Spleen (tissue), 11 donors: ENCODE results near the gene CHRM5. TPM values are rescaled to one million over a fixed set of nuclear protein-coding genes. Genes with fewer than 3 reads are reported as not detected.

Experiments
- DNase-seq: peaks from one replicate; pipeline ENCODE4 v3.0.0-alpha.2; 2020
- H3K27ac ChIP-seq, 8 donors: fragments of 200-600 bp; sonication (generic) in 7 of 8; 1 replicate in 4 of 8; 2 replicates in 4 of 8; pipeline versions ENCODE4 v1.5.0 to v1.8.0; 2016 to 2021; ENCODE audit warnings: inconsistent platforms in 4 of 8, mild to moderate bottlenecking in 4 of 8, moderate library complexity in 1 of 8
- H3K27me3 ChIP-seq, 7 donors: fragments of 200-600 bp; sonication (generic) in 6 of 7; replicated peaks in 1 of 7; 1 replicate in 4 of 7; 2 replicates in 3 of 7; pipeline versions ENCODE4 v1.5.0 to v1.8.0; 2016 to 2021; ENCODE audit warnings: inconsistent platforms in 3 of 7, mild to moderate bottlenecking in 1 of 7
- H3K36me3 ChIP-seq, 6 donors: fragments of 200-600 bp; sonication (generic) in 5 of 6; 1 replicate in 4 of 6; 2 replicates in 2 of 6; pipeline versions ENCODE4 v1.5.0 to v1.8.0; 2016 to 2021; ENCODE audit warnings: inconsistent platforms in 2 of 6
- H3K4me1 ChIP-seq, 6 donors: fragments of 200-600 bp; sonication (generic) in 5 of 6; 1 replicate in 3 of 6; 2 replicates in 3 of 6; pipeline versions ENCODE4 v1.5.0 to v1.8.0; 2016 to 2021; ENCODE audit warnings: inconsistent platforms in 3 of 6
- H3K4me3 ChIP-seq, 8 donors: fragments of 200-600 bp; sonication (generic) in 7 of 8; 1 replicate in 4 of 8; 2 replicates in 4 of 8; pipeline versions ENCODE4 v1.5.0 to v1.8.0; 2016 to 2021; ENCODE audit warnings: inconsistent platforms in 4 of 8, mild to moderate bottlenecking in 4 of 8, moderate library complexity in 2 of 8
- H3K9me3 ChIP-seq, 8 donors: fragments of 200-600 bp; sonication (generic) in 7 of 8; 1 replicate in 4 of 8; 2 replicates in 4 of 8; pipeline versions ENCODE4 v1.5.0 to v1.8.0; 2016 to 2021; ENCODE audit warnings: inconsistent platforms in 4 of 8
- CTCF ChIP-seq, 11 experiments: fragments of 200-600 bp in 7 of 11; fragments of 450-650 bp in 4 of 11; sonication (generic) in 4 of 11; IDR thresholded peaks in 8 of 11; conservative IDR thresholded peaks in 3 of 11; 1 replicate in 7 of 11; 2 replicates in 4 of 11; pipeline versions ENCODE4 v1.4.0 to v1.8.0; 2016 to 2021; ENCODE audit warnings: antibody characterized with exemption in 11 of 11, inconsistent platforms in 4 of 11, mild to moderate bottlenecking in 1 of 11
- POLR2A ChIP-seq, 3 donors: fragments of 450-650 bp; IDR thresholded peaks; one replicate each; pipeline ENCODE4 v1.5.1; 2017; ENCODE audit warnings: antibody characterized with exemption in 3 of 3, mild to moderate bottlenecking in 1 of 3
- POLR2AphosphoS5 ChIP-seq, 3 donors: sonication (generic); formaldehyde crosslinking; IDR thresholded peaks; one replicate each; pipeline ENCODE4 v1.5.1; 2017; ENCODE audit warnings: antibody characterized with exemption in 3 of 3
- WGBS, 5 donors: extraction: QIAGEN DNeasy Blood & Tissue Kit in 3 of 5; methylation state at CpG; one replicate each; pipeline versions ENCODE4 v1.1.5 to v1.1.7; 2013 to 2018; 5-methylcytosine and 5-hydroxymethylcytosine counted together
- intact Hi-C: fragments of 100-400 bp; cut with DNase I; formaldehyde crosslinking; loops from one replicate; pipeline ENCODE4 v1.15.0; 2023; ENCODE audit warnings: low total_unique reads
- polyA plus RNA-seq, 3 donors: library from polyadenylated mRNA; stranded (reverse); fragments of 200-250 nt; gene quantifications; one replicate each; pipeline ENCODE4 v1.2.1, GENCODE V29; 2013
- total RNA-seq, 7 donors: library from RNA; depleted of rRNA in 3 of 7; stranded (reverse); fragments of >200 nt in 3 of 7; fragmentation: NEBNext Ultra II Directional in 4 of 7; extraction: Animal tissue kit (Norgen Biotek cat#: 25700) in 4 of 7; gene quantifications; one replicate each; pipeline versions ENCODE4 v1.1.0 to v1.2.1, GENCODE V29; 2016 to 2021
- donor health status: healthy with polysubstance abuse.
- donor health status: DM: no; HTN: no; CAD: no; lungs with moderate emphysema.
- donor health status: DM: no; HTN: no; CAD: no.
- donor health status: Bipolar disorder and iron deficiency.
- donor health status: healthy.
- donor health status: DM: no; HTN: no; CAD: no.
- donor health status: DM: yes; HTN: yes; CAD: no.

The CHRM5 gene
- total and polyA plus RNA-seq, 10 donors: 0.03 TPM; not detected in 9

- TF ChIP-seq CTCF (IDR thresholded peaks at IDR 0.05 in 8 of 11, conservative IDR thresholded peaks at IDR 0.05 in 3 of 11) (no peak), POLR2A (IDR thresholded peaks at IDR 0.05) (peak in 1 of 3 donors; percentile 51), POLR2AphosphoS5 (IDR thresholded peaks at IDR 0.05) (peak; percentile 69 to 85 (median 85))
- peak overlapping the region; percentile 72 to 94 (median 84) for H3K4me3 ChIP-seq
- peak; percentile 94 for DNase-seq
- peak overlapping the region; percentile 86 to 97 (median 91) for H3K27ac ChIP-seq
- no peaks in the 10 kb centered on the region for H3K9me3 ChIP-seq
- H3K4me1 ChIP-seq: peaks cover 2 to 24% (median 14%) of the 10 kb centered on the region in 6 donors
- intact Hi-C loops: no loop called here
- H3K27me3 ChIP-seq: no peaks in the 10 kb centered on the region
- H3K36me3 ChIP-seq: no peaks in the 10 kb centered on the region
- WGBS, 5 donors: 0 to 1% (median 0%) methylated on average over 16 to 69 of the region's 70 CpGs
These were observed 70.0 kb downstream of the CHRM5 start for GRCh38 chr15:34038023-34038870.

- Histone ChIP-seq H3K27me3 (no peaks in the 10 kb centered on the region), H3K36me3 (no peaks in the 10 kb centered on the region), H3K9me3 (no peaks in the 10 kb centered on the region), H3K4me3 (peak within 1 kb of the TSS; percentile 72 to 94 (median 84)), H3K4me1 (peaks cover 2 to 24% (median 14%) of the 10 kb centered on the region in 6 donors), H3K27ac (peak within 1 kb of the TSS; percentile 86 to 97 (median 91))
- intact Hi-C loops: no loop called here
- TF ChIP-seq CTCF (IDR thresholded peaks at IDR 0.05 in 8 of 11, conservative IDR thresholded peaks at IDR 0.05 in 3 of 11) (no peak), POLR2AphosphoS5 (IDR thresholded peaks at IDR 0.05) (no peak), POLR2A (IDR thresholded peaks at IDR 0.05) (no peak)
- DNase-seq: peak; percentile 92
- WGBS, 5 donors: 1 to 2% (median 1%) methylated on average over 33 to 82 of the region's 82 CpGs
These were observed 70.8 kb downstream of the CHRM5 start, which contains the start of gene AVEN for GRCh38 chr15:34038871-34039789. Gene AVEN (minus strand): TSS chr15:34039204. CDS start chr15:34039046, 158 bp downstream.

GRCh38 chr15:34039790-34040113, 71.5 kb downstream of the CHRM5 start:
- intact Hi-C loops: no loop called here
- no peaks in the 10 kb centered on the region for H3K36me3 ChIP-seq
- no peak for DNase-seq
- H3K4me3 ChIP-seq: peak overlapping the region in 4 of 8 donors; percentile 72 to 94 (median 83)
- peak overlapping the region in 5 of 8 donors; percentile 90 to 97 (median 93) for H3K27ac ChIP-seq
- 31 to 54% (median 38%) methylated on average over 1 of the region's 1 CpG for WGBS, 5 donors
- peaks cover 2 to 24% (median 14%) of the 10 kb centered on the region in 6 donors for H3K4me1 ChIP-seq
- no peaks in the 10 kb centered on the region for H3K27me3 ChIP-seq
- TF ChIP-seq POLR2AphosphoS5 (IDR thresholded peaks at IDR 0.05) (no peak), CTCF (IDR thresholded peaks at IDR 0.05 in 8 of 11, conservative IDR thresholded peaks at IDR 0.05 in 3 of 11) (no peak), POLR2A (IDR thresholded peaks at IDR 0.05) (no peak)
- no peaks in the 10 kb centered on the region for H3K9me3 ChIP-seq
